ENCODE results near the gene CDC37L1. TPM values are rescaled to one million over a fixed set of nuclear protein-coding genes. Genes with fewer than 3 reads are reported as not detected.

The CDC37L1 gene
- total and polyA plus RNA-seq, 2 of the 8 experiments (the other 6 are each of a cell fraction or from before 2014, with no cell fraction given), result 4.6 to 23.8 TPM

DNA sequence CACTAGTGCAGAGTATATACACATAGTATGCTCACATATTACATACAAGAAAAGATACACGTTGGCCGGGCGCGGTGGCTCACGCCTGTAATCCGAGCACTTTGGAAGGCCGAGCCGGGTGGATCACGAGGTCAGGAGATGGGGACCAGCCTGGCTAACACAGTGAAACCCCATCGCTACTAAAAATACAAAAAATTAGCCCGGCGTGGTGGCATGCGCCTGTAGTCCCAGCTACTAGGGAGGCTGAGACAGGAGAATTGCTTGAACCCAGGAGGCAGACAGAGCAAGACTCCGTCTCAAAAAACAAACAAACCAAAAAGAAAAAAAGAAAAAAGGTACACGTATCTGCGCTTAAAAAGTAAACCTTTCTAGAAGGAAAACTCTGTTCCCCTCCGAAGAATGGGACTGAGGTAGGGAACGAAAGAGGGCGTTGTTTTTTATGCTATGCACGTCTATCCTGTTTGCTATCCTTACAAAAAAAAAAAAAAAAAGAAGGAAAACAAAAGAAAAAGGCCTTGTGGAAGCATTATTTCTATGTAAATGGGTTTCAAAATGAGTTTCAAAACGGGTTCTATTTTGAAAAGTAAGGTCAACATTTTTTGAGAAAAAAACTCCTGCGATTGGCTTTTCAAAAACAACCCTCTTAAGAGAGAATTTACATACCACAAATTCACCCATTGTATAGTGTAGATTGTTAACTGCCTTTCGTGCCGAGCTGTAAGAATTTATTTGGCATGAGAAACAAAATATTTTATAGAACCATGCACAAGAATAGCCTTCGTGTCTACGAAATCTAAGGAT is 60.4 kb downstream of the CDC37L1 start:
- Histone ChIP-seq H3K9ac (replicated peaks in 1 of 4; ENCODE audit: extremely low read depth in 1 of 4, low read depth in 3 of 4, low read length in 3 of 4) (peak overlapping the region in 2 of 4 experiments; percentile 52 to 65; a peak in 1 of 7 replicates), H3K56ac (replicated peaks; ENCODE audit: insufficient read length, low read depth, low read length) (no peak overlapping the region), H3K14ac (ENCODE audit: insufficient read length) (no peak overlapping the region), H3K27ac (ENCODE audit: low read depth, low read length) (no peak overlapping the region), H4K91ac (replicated peaks; ENCODE audit: insufficient read length, low read length) (no peak overlapping the region), H2BK12ac (ENCODE audit: low read depth, low read length) (no peak overlapping the region), H3K4me1 (replicated peaks in 1 of 4; ENCODE audit: control insufficient read depth in 3 of 4, insufficient read depth in 4 of 4, low read length in 3 of 4) (peaks cover 0 to 3% (median 0%) of the 10 kb centered on the region in 4 experiments; a peak in 4 of 7 replicates), H3K18ac (ENCODE audit: extremely low read depth, low read length) (no peak overlapping the region; the same call in 1 of the 2 replicates), H2AFZ (ENCODE audit: low read length) (no peak overlapping the region), H4K5ac (ENCODE audit: insufficient read length, low read depth, low read length) (no peak overlapping the region), H3K4me3 (ENCODE audit: extremely low read depth in 1 of 4, insufficient read depth in 2 of 4, low read depth in 3 of 4, low read length in 4 of 4) (peak overlapping the region; percentile 58 to 87 (median 76)), H3K36me3 (ENCODE audit: control insufficient read depth in 2 of 4, insufficient read depth in 4 of 4, low read length in 3 of 4) (no peaks in the 10 kb centered on the region), H2BK15ac (ENCODE audit: low read length) (no peak overlapping the region), H3K4ac (replicated peaks; ENCODE audit: insufficient read length, low read depth, low read length) (no peak overlapping the region), H3K27me3 (replicated peaks in 1 of 4; ENCODE audit: control insufficient read depth in 3 of 4, extremely low read depth in 1 of 4, insufficient read depth in 3 of 4, low read length in 3 of 4) (no peaks in the 10 kb centered on the region), H4K20me1 (replicated peaks in 1 of 2; ENCODE audit: control insufficient read depth in 1 of 2, insufficient read depth in 2 of 2, low read length in 2 of 2) (peaks cover 0 to 1% of the 10 kb centered on the region in 2 experiments), H3K23ac (ENCODE audit: insufficient read length) (no peak overlapping the region), H2BK120ac (replicated peaks; ENCODE audit: low read depth, low read length) (no peak overlapping the region), H2AK5ac (ENCODE audit: low read depth, low read length) (no peak overlapping the region), H4K8ac (ENCODE audit: extremely low read depth, insufficient read depth, low read length) (no peak overlapping the region), H3K79me1 (ENCODE audit: low read depth, low read length) (no peaks in the 10 kb centered on the region; the same call in 1 of the 2 replicates), H3K9me3 (ENCODE audit: insufficient read depth in 2 of 2, low read depth in 1 of 2, low read length in 1 of 2) (no peaks in the 10 kb centered on the region), H3K4me2 (ENCODE audit: insufficient read depth in 1 of 2, low read depth in 2 of 2, low read length in 2 of 2) (peak overlapping the region; percentile 69 to 75), H3K23me2 (ENCODE audit: low read depth, low read length) (peaks cover 8% of the 10 kb centered on the region; the same call in 1 of the 2 replicates), H2BK5ac (ENCODE audit: low read depth, low read length) (no peak overlapping the region), H3K79me2 (ENCODE audit: control insufficient read depth in 1 of 2, insufficient read depth in 2 of 2, low read length in 2 of 2) (peaks cover 0 to 24% of the 10 kb centered on the region in 2 experiments; a peak in 2 of 4 replicates), H2BK20ac (ENCODE audit: low read length) (no peak overlapping the region)
- POLR2A ChIA-PET (ENCODE audit: partially characterized antibody), result interaction anchor here (0.8 to 2.8 kb wide), 5 partner anchors 11 to 77 kb away, joined by 3 to 14 read pairs (median 5); partner anchors contain the start of genes PLPP6 and SPATA6L
- no peak for FAIRE-seq
- WGBS, 2 experiments (ENCODE audit: extremely low coverage in 1 of 2, insufficient coverage in 1 of 2, insufficient read length in 1 of 2, insufficient replicate concordance in 2 of 2, low coverage in 1 of 2, low lambda C conversion rate in 2 of 2, missing lambda C conversion rate in 1 of 2), result 50% methylated on average over 22 of the region's 26 CpGs; no CpG with 5 or more reads in 1 of the 2 experiments
- no peak for DNase-seq (ENCODE audit: low read depth in 1 of 2, low spot score in 2 of 2)
- CTCF ChIA-PET (ENCODE audit: partially characterized antibody), result interaction anchor here (0.6 to 2.1 kb wide), 11 partner anchors 10 to 353 kb away, joined by 3 to 10 read pairs (median 4); partner anchors contain the start of genes JAK2 and SPATA6L
- TF ChIP-seq CHD2 (IDR thresholded peaks at IDR 0.05; ENCODE audit: low read length), result no peak
- no peak for TF ChIP-seq YY1 (IDR thresholded peaks at IDR 0.05; ENCODE audit: low read depth, low read length)
- TF ChIP-seq SIRT6 (IDR thresholded peaks at IDR 0.05; ENCODE audit: low read length), result no peak
- TF ChIP-seq TCF12 (IDR thresholded peaks at IDR 0.05; ENCODE audit: low read depth, low read length), result no peak
- TF ChIP-seq, protein P1, sequence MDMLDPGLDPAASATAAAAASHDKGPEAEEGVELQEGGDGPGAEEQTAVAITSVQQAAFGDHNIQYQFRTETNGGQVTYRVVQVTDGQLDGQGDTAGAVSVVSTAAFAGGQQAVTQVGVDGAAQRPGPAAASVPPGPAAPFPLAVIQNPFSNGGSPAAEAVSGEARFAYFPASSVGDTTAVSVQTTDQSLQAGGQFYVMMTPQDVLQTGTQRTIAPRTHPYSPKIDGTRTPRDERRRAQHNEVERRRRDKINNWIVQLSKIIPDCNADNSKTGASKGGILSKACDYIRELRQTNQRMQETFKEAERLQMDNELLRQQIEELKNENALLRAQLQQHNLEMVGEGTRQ (IDR thresholded peaks at IDR 0.05; ENCODE audit: low read length), result no peak
- no peak for TF ChIP-seq CBX8 (IDR thresholded peaks at IDR 0.05; ENCODE audit: borderline replicate concordance, low read depth, low read length)
- TF ChIP-seq RAD21 (IDR thresholded peaks at IDR 0.05 in 1 of 2, conservative IDR thresholded peaks at IDR 0.05 in 1 of 2; ENCODE audit: low read depth in 2 of 2, low read length in 2 of 2), result no peak
- TF ChIP-seq PHF8 (conservative IDR thresholded peaks at IDR 0.05; ENCODE audit: low read depth, low read length), result no peak
